Measurements from ENCODE around the gene FER.

GRCh38 chr5:109080896-109081295 is 333.2 kb downstream of the FER start:
- TF ChIP-seq SIRT6 (IDR thresholded peaks at IDR 0.05; ENCODE audit: low read length), result no peak
- no peak for TF ChIP-seq MAFK (IDR thresholded peaks at IDR 0.05; ENCODE audit: low read depth, low read length)
- no peak for TF ChIP-seq CTCF (IDR thresholded peaks at IDR 0.05; ENCODE audit: control extremely low read depth in 1 of 3, insufficient read depth in 1 of 3, low read depth in 1 of 3, low read length in 3 of 3)
- TF ChIP-seq JUND (IDR thresholded peaks at IDR 0.05; ENCODE audit: low read length), result no peak
- TF ChIP-seq USF2 (IDR thresholded peaks at IDR 0.05; ENCODE audit: low read length), result no peak
- no peak for TF ChIP-seq TEAD4 (IDR thresholded peaks at IDR 0.05; ENCODE audit: low read depth, low read length)
- no peak for TF ChIP-seq YY1 (IDR thresholded peaks at IDR 0.05; ENCODE audit: low read depth, low read length)
- TF ChIP-seq POLR2A (IDR thresholded peaks at IDR 0.05; ENCODE audit: control extremely low read depth in 1 of 2, low read depth in 2 of 2, low read length in 2 of 2), result no peak
- TF ChIP-seq ZNF274 (IDR thresholded peaks at IDR 0.05; ENCODE audit: borderline replicate concordance, extremely low read depth, low read length), result no peak
- no peak for TF ChIP-seq CEBPB (IDR thresholded peaks at IDR 0.05; ENCODE audit: low read depth, low read length)
- TF ChIP-seq ATF2 (IDR thresholded peaks at IDR 0.05; ENCODE audit: low read length), result no peak
